Measurements from ENCODE around the gene CREB3L4.
"Not testable (repeated sequence)": the region's sequence is repeated elsewhere in the genome, so short reads cannot be mapped to it uniquely, and the experiment has no call there.

Gene CREB3L4

DNA sequence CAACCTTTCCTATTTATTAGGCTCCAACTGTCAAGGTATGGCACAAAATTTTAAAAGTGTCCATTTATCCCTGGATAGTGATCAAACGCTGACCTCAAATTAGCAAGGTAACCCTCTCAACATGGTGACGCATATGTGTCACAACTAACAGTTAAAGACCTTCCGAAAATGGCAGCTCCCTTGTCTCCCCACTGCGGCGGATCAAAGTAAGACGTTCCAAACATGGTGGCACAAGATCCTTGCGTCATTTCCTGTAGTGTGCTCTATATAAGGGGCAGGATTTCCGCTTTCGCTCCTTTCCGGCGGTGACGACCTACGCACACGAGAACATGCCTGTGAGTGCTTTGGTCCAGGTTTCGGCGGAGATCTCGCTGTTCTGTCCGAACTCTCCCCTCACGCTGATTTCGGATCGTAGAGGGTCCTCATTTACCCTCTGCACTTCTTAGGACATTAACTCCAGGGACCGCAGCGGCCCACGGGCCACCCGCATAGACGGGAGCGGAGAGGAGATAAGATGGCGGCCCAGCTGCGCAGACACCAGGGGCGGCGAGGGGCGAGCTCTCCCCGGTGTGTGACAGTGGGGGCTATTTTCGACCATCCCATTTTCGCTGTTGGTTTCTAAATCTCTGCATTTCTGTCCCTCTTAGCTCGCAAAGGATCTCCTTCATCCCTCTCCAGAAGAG is 22.9 kb downstream of the CREB3L4 start, which contains the start of gene RPS27:
Gene RPS27 (plus strand): TSS at position 295 of the 683 bp plus-strand sequence. CDS start 35 bp downstream, at position 330.
- DNase-seq: peak; percentile 96

DNA sequence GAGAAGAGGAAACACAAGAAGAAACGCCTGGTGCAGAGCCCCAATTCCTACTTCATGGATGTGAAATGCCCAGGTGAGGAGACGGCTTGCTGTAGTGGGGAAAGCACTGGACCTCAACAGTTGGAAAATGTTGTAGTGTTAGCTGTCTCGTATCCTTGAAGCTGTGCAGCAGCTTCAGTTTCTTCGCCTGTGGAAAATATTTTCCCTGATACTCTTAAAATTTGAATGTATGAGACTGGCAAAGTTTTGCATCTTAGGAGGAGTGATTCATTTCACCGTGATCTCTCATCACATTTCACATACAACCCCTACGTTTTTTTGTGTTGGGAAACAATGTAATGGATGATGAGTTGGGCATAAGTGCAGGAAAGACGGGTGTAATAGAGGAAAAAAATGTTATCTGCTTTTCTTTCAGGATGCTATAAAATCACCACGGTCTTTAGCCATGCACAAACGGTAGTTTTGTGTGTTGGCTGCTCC is 23.5 kb downstream of the CREB3L4 start:
- DNase-seq: no peak

DNA sequence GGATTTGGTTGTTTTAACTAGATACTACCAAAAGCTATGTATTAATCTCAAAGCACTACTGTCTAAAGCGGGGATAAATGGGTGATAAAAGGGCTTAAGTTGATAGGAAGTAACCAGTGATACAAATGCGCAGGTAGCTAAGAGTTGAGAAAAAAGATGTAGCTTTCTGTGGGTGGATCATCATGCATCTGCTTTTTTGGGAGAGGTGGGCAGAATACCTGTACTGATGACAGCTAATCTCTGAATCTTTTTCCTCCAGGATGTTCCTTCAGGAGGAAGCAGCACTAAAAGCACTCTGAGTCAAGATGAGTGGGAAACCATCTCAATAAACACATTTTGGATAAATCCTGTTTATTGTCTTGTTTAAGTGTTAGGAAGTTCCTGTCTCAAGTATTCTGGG is 24.1 kb downstream of the CREB3L4 start:
- DNase-seq: no peak

DNA sequence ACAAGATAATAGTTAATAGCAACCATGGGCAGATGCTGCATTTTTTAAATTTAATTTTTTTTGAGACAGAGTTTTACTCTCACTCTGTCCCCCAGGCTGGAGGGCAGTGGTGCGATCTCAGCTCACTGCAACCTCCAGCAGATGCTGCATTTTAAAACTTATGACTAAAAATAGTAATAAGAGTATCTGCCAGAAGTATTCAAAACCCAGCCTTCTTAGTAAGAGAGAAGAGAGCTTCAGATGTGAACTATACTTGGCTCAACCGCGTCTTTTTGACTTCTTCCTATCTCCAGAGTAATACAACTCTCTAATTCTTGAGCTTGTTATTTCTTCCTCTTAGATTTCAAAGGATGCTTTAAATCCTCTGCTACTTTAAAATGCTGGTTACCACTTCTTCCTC is 27.5 kb downstream of the CREB3L4 start:
- no peak for DNase-seq

DNA sequence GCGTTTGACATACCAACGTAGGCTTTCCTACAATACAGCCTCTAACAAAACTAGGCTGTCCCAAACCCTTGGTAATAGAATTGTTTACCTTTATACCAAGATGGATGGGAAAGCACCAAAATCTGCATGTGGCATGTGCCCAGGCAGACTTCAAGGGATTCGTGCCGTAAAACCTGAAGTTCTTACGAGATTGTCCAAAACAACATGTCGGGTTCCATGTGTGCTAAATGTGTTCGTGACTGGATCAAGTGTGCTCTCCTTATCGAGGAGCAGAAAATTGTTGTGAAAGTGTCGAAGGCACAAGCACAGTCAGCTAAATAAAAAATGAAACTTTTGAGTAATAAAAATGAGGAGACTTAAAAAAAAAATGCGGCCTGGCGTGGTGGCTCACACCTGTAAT is 27.9 kb downstream of the CREB3L4 start:
- no peak for DNase-seq

DNA sequence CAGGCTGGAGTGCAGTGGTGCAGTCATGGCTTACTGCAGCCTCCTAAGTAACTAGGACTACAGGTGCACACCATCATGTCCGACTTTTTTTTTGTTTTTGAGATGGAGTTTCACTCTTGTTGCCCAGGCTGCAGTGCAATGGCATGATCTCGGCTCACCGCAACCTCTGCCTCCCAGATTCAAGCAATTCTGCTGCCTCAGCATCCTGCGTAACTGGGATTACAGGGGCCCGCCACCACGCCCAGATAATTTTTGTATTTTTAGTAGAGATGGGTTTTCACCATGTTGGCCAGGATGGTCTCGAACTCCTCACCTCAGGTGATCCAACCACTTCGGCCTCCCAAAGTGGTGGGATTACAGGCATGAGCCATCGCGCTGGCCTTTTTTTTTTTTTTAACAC is 29.2 kb downstream of the CREB3L4 start:
- DNase-seq: not testable (repeated sequence)

DNA sequence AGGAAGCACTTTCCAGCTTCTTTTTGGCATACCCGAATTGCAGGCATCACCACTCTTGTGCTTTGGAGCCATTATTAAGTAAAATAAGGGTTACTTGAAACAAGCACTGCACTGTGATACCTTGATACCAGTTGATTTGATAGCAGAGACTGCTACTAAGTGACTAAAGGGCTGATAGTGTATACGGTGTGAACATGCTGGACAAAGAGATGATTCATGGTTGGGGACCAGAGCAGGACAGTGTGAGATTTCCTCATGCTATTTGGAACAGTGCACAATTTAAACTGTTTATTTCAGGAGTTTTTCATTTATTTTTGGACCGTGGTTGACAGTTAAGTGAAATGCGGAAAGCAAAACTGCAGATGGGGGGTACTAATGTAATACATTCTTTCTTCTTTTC is 32.7 kb downstream of the CREB3L4 start:
- no peak for DNase-seq

DNA sequence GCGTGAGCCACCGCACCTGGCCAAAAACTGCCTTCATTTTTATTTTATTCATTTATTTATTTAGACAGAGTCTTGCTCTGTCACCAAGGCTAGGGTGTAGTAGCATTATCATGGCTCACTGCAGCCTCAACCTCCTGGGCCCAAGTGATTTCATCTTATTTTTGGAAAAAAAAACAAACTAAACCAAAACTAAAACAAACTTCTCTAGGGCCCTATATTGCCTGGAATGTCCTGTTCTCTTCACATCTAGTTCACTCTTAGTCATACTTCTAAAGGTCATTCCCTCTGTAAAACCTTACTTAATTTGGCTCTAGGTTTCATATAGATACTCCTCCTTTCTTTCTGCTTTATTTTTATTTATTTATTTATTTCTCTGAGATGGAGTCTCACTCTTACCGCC is 38.4 kb downstream of the CREB3L4 start:
- DNase-seq: no peak

DNA sequence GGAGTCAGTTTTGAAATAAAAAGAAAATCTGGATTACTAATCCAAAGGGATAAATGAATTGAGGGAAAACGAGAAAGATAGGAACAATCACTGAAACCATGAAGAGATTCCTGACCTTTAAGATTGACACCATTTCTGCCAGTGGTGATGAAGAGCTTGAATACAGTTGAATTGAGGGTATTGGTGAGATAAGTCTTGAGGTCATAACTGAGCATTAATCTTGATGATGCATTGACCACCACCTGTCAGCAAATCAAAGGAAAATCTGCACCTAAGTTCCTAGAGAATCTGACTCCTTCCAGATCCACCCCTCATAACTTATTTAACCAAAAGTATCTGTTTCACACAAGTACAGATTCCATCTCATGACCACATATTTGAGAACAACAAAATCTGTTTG is 44.4 kb downstream of the CREB3L4 start:
- no peak for DNase-seq

DNA sequence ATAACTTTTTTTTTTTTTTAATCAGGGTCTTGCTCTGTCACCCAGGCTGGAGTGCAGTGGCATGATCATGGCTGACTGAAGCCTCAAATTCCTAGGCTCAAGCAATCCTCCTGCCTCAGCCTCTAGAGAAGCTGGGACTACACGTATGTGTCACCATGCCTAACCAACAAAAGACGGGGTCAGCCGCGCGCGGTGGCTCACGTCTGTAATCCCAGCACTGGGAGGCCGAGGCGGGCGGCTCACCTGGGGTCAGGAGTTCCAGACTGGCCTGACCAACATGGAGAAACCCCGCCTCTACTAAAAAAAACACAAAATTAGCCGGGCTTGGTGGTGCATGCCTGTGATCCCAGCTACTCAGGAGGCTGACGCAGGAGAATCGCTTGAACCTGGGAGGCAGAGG is 44.8 kb downstream of the CREB3L4 start:
- not testable (repeated sequence) for DNase-seq

DNA sequence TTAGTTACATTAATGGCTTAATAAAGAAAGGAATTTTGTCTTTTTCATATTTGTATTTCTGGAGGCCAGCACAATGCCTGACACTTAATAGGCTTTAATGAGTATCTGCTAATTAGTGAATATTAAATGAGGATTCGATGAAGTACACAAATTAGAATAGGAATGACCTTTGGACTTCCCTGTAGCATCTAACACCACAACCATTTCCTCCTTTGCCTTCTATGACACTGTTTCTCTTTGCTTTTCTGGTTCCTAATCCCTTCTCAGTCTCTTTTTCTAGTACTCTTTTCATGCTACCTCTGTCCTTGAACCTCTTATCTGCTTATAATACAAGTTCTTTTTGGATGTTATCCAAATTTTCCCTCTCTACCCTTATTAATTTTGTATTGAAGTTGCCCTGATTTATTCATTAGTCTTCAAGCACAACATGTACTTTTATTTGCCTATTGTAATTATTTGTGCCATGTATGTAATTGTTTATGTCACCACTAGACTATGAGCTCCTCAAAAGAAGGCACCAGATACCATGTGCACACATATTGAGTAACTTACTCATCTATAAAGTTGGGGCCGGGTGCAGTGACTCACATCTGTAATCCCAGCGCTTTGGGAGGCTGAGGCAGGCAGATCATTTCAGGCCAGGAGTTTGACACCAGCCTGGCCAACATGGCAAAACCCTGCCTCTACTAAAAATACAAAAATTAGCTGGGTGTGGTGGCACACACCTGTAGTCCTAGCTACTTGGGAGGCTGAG is 46.6 kb downstream of the CREB3L4 start:
- DNase-seq: no peak

DNA sequence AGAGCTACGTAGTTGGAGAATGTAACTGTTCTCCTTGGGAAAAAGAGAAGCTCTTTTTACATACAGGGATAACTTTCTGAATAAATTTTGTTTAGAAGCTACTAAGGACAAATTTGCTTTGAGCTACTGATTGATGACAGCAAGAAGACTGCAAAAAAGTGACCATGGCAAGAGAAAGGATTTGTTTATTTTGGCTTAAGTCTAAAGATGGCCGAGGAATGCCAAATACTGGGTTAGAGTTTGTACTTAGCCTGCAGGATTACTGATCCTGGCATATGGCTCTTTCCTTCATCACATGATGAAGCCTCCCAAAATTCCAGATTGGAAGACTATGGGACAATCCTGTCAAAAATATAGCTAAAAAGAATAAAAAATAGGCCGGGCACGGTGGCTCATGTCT is 51.6 kb downstream of the CREB3L4 start:
- DNase-seq: no peak

DNA sequence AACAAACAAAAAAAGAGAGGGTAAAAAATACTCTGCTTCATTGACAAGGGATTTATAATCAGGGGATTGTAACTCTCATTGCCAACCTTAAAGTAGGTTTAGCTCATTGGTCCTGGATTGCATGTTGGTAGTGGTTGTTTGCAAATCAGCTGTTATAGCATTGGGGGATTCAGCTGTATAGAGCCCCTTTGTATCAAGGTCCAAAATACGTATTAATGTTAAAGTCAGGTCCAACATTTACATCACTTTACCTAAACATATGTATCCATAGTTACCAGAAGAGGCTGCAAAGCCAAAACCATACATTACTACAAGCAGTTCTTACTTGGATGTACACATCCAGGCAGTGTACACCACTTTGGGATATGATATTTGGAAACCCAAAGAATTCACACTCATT is 52.2 kb downstream of the CREB3L4 start:
- DNase-seq: no peak
